ENCODE measurements around the gene IL6R.
"Not testable (repeated sequence)": the region's sequence is repeated elsewhere in the genome, so short reads cannot be mapped to it uniquely, and the experiment has no call there.

The IL6R gene
- long read RNA-seq, full-length matches to known transcripts: 26 of 40 reads
- long read RNA-seq, partial matches to known transcripts: 3 of 40 reads
- long read RNA-seq, other reads (novel, unspliced or antisense): 11 of 40 reads

DNA sequence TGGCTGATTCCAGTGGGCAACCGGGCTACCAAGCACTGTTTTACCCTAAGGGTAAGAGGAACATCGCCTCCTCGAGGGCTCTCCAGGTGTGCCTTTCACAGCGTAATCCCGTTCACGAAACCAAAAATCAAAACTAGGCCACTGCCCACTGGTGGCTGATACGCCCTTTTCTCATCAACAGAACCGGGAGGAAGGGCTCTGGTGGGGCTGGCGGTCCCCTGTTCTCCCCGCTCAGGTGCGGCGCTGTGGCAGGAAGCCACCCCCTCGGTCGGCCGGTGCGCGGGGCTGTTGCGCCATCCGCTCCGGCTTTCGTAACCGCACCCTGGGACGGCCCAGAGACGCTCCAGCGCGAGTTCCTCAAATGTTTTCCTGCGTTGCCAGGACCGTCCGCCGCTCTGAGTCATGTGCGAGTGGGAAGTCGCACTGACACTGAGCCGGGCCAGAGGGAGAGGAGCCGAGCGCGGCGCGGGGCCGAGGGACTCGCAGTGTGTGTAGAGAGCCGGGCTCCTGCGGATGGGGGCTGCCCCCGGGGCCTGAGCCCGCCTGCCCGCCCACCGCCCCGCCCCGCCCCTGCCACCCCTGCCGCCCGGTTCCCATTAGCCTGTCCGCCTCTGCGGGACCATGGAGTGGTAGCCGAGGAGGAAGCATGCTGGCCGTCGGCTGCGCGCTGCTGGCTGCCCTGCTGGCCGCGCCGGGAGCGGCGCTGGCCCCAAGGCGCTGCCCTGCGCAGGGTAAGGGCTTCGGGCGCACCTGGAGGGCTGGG lies at the start of gene IL6R:
Gene IL6R, plus strand, starts transcription at position 360 of the 763 bp plus-strand sequence. Its CDS starts 287 bp downstream, at position 647.
- H3K27ac ChIP-seq (replicated peaks): peak within 1 kb of the TSS; percentile 92
- H3K27me3 ChIP-seq (ENCODE audit: insufficient read depth, poor library complexity, severe bottlenecking): no peaks in the 10 kb centered on the region
- peak within 1 kb of the TSS; percentile 69 for H3K4me3 ChIP-seq (replicated peaks; ENCODE audit: insufficient read depth, low read length)
- DNase-seq (ENCODE audit: low read depth in 1 of 2, low spot score in 1 of 2): peak; percentile 97 to 98
- TF ChIP-seq POLR2AphosphoS5 (IDR thresholded peaks at IDR 0.05; ENCODE audit: low read depth) (peak; percentile 83; the same call in 1 of the 2 replicates), SPI1 (IDR thresholded peaks at IDR 0.05; ENCODE audit: borderline replicate concordance, low read depth) (peak; percentile 90)
- TF ChIP-seq, protein P1, sequence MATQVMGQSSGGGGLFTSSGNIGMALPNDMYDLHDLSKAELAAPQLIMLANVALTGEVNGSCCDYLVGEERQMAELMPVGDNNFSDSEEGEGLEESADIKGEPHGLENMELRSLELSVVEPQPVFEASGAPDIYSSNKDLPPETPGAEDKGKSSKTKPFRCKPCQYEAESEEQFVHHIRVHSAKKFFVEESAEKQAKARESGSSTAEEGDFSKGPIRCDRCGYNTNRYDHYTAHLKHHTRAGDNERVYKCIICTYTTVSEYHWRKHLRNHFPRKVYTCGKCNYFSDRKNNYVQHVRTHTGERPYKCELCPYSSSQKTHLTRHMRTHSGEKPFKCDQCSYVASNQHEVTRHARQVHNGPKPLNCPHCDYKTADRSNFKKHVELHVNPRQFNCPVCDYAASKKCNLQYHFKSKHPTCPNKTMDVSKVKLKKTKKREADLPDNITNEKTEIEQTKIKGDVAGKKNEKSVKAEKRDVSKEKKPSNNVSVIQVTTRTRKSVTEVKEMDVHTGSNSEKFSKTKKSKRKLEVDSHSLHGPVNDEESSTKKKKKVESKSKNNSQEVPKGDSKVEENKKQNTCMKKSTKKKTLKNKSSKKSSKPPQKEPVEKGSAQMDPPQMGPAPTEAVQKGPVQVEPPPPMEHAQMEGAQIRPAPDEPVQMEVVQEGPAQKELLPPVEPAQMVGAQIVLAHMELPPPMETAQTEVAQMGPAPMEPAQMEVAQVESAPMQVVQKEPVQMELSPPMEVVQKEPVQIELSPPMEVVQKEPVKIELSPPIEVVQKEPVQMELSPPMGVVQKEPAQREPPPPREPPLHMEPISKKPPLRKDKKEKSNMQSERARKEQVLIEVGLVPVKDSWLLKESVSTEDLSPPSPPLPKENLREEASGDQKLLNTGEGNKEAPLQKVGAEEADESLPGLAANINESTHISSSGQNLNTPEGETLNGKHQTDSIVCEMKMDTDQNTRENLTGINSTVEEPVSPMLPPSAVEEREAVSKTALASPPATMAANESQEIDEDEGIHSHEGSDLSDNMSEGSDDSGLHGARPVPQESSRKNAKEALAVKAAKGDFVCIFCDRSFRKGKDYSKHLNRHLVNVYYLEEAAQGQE (IDR thresholded peaks at IDR 0.05; ENCODE audit: insufficient replicate concordance, low read depth): no peak

DNA sequence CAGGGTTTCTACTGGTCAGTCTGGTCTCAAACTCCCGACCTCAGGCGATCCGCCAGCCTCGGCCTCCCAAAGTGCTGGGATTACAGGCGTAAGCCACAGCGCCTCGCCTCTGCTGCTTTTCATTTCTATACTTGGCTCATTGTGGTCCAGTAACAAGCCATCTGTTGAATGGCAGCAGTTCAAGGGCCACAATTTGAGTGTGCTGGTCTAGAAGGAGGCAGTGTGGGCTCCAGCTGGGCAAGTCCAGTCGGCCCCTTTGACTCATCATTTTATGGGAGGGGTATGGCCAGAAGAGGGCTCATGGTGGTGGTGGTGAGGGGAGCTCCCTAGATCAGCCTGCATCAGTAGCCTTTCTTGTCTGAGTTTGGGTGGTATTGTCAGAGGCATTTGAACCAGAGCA lies 46.6 kb upstream of the IL6R start:
- TF ChIP-seq GABPA (IDR thresholded peaks at IDR 0.05; ENCODE audit: low read depth) (no peak), POLR2AphosphoS5 (IDR thresholded peaks at IDR 0.05; ENCODE audit: low read depth) (no peak), SPI1 (IDR thresholded peaks at IDR 0.05; ENCODE audit: borderline replicate concordance, low read depth) (no peak)
- TF ChIP-seq, protein P1 (IDR thresholded peaks at IDR 0.05; ENCODE audit: insufficient replicate concordance, low read depth): no peak
- TF ChIP-seq, protein P2, sequence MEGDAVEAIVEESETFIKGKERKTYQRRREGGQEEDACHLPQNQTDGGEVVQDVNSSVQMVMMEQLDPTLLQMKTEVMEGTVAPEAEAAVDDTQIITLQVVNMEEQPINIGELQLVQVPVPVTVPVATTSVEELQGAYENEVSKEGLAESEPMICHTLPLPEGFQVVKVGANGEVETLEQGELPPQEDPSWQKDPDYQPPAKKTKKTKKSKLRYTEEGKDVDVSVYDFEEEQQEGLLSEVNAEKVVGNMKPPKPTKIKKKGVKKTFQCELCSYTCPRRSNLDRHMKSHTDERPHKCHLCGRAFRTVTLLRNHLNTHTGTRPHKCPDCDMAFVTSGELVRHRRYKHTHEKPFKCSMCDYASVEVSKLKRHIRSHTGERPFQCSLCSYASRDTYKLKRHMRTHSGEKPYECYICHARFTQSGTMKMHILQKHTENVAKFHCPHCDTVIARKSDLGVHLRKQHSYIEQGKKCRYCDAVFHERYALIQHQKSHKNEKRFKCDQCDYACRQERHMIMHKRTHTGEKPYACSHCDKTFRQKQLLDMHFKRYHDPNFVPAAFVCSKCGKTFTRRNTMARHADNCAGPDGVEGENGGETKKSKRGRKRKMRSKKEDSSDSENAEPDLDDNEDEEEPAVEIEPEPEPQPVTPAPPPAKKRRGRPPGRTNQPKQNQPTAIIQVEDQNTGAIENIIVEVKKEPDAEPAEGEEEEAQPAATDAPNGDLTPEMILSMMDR (IDR thresholded peaks at IDR 0.05; ENCODE audit: insufficient read depth, low read length): no peak
- Histone ChIP-seq H3K4me3 (replicated peaks; ENCODE audit: insufficient read depth, low read length) (no peak overlapping the region), H3K27ac (replicated peaks) (no peak overlapping the region), H3K27me3 (ENCODE audit: insufficient read depth, poor library complexity, severe bottlenecking) (no peaks in the 10 kb centered on the region)
- no peak for DNase-seq (ENCODE audit: low read depth in 1 of 2, low spot score in 1 of 2)

DNA sequence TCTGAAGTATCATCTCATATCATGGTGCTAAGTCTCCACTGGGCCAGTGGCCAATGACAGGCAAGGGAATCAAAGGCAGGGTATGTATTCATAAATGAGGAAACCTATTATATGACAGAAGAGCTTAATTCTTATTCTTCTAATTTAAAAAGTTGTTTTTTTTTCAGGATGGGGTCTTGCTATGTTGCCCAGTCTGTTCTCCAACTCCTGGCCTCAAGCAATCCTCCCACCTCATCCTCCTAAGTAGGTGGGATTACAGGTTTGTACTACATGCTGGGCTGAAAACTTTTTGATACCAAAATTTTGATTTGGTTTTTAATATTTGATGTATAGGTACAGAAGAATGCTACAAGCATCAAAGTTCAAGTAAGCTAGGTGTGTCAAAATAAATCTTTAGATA lies 44.9 kb upstream of the IL6R start:
- TF ChIP-seq POLR2AphosphoS5 (IDR thresholded peaks at IDR 0.05; ENCODE audit: low read depth): no peak
- TF ChIP-seq, protein P2 (IDR thresholded peaks at IDR 0.05; ENCODE audit: insufficient read depth, low read length): no peak
- TF ChIP-seq GABPA (IDR thresholded peaks at IDR 0.05; ENCODE audit: low read depth): no peak
- TF ChIP-seq, protein P1 (IDR thresholded peaks at IDR 0.05; ENCODE audit: insufficient replicate concordance, low read depth): no peak
- TF ChIP-seq SPI1 (IDR thresholded peaks at IDR 0.05; ENCODE audit: borderline replicate concordance, low read depth): no peak
- Histone ChIP-seq H3K27me3 (ENCODE audit: insufficient read depth, poor library complexity, severe bottlenecking) (no peaks in the 10 kb centered on the region), H3K4me3 (replicated peaks; ENCODE audit: insufficient read depth, low read length) (no peak overlapping the region), H3K27ac (replicated peaks) (no peak overlapping the region)
- no peak for DNase-seq (ENCODE audit: low read depth in 1 of 2, low spot score in 1 of 2)

DNA sequence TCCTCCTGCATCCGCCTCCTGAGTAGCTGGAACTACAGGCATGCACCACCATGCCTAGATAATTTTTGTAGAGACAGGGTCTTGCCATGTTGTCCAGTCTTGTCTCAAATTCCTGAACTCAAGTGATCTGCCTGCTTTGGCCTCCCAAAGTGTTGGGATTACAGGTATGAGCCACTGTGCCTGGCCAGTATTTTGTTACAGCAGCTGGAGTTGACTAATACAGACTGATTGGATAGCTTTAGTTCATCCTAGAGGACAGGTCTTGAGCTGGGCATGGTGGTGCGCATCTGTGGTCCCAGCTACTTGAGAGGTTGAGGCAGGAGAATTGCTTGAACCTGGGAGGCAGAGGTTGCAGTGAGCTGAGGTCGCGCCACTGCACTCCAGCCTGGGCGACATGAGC lies 44.3 kb upstream of the IL6R start:
- not testable (repeated sequence) for H3K27ac ChIP-seq (replicated peaks); DNase-seq (ENCODE audit: low read depth in 1 of 2, low spot score in 1 of 2); H3K27me3 ChIP-seq (ENCODE audit: insufficient read depth, poor library complexity, severe bottlenecking); H3K4me3 ChIP-seq (replicated peaks; ENCODE audit: insufficient read depth, low read length)
